GM12878 (cell line): ENCODE results near the gene EFHD1. TPM values are rescaled to one million over a fixed set of nuclear protein-coding genes. Genes with fewer than 3 reads are reported as not detected.

Experiments used
- ATAC-seq: fragments of 200-7000 bp; cut with Tn5 transposase; 3 replicates; pipeline ENCODE4 v1.9.1; 2020; ENCODE audit warnings: mild to moderate bottlenecking, moderate library complexity
- BruUV-seq: library from RNA; stranded (reverse); fragments of 400-500 nt; replicated peaks from 2 replicates; lab custom pipeline; 2021; lab: Mats Ljungman, UMichigan
- CTCF ChIA-PET: fragments of 300-600 bp; sonication (Branson Sonifier 250); formaldehyde crosslinking; extraction: SDS; loops from one replicate; lab custom pipeline; 2021; ENCODE audit warnings: inconsistent platforms; lab: Yijun Ruan, JAX
- POLR2A ChIA-PET: fragments of 350-600 bp; formaldehyde crosslinking; extraction: SDS; loops from one replicate; lab custom pipeline; 2021; ENCODE audit warnings: inconsistent platforms; lab: Charles Lee
- RAD21 ChIA-PET: fragments of 300-600 bp; sonication (Branson Sonifier 250); formaldehyde crosslinking; loops from one replicate; lab custom pipeline; 2023; ENCODE audit warnings: antibody characterized with exemption; ENCODE audit not compliant: unreplicated experiment; lab: Charles Lee
- SMC1A ChIA-PET: fragments of 300-600 bp; sonication (Branson Sonifier 250); formaldehyde crosslinking; loops from one replicate; lab custom pipeline; 2023; ENCODE audit not compliant: unreplicated experiment, uncharacterized antibody; lab: Charles Lee
- DNase-seq: peaks from one replicate; pipeline ENCODE4 v3.0.0-alpha.2; 2011; ENCODE audit warnings: low read depth, low spot score
- FAIRE-seq: peaks from 3 replicates; lab custom pipeline; 2011; peaks lifted over from hg19 to GRCh38; lab: Jason Lieb, UNC
- H2AFZ ChIP-seq: 2 replicates; pipeline ENCODE4 v1.6.0; 2011; ENCODE audit warnings: low read depth, low read length, control low read depth; ENCODE audit not compliant: control insufficient read depth
- H3K27ac ChIP-seq: 2 replicates; pipeline ENCODE4 v1.5.1; 2011; ENCODE audit warnings: control low read depth; ENCODE audit not compliant: control insufficient read depth, insufficient read depth
- H3K27me3 ChIP-seq, 2 experiments: replicated peaks in 1 of 2; 2 replicates each; pipeline versions ENCODE4 v1.6.0 to v1.6.1; 2011; ENCODE audit warnings: low read length in 1 of 2; ENCODE audit not compliant: control insufficient read depth in 2 of 2, insufficient read depth in 2 of 2
- H3K36me3 ChIP-seq, 2 experiments: 2 replicates each; pipeline ENCODE4 v1.5.1; 2011; ENCODE audit warnings: low read length in 1 of 2; ENCODE audit not compliant: control insufficient read depth in 2 of 2, insufficient read depth in 2 of 2
- H3K4me1 ChIP-seq: 2 replicates; pipeline ENCODE4 v1.6.1; 2011; ENCODE audit warnings: mild to moderate bottlenecking, low read length, moderate library complexity, mixed read lengths; ENCODE audit not compliant: control insufficient read depth, insufficient read depth
- H3K4me2 ChIP-seq: 2 replicates; pipeline ENCODE4 v1.6.0; 2011; ENCODE audit warnings: control low read depth; ENCODE audit not compliant: control insufficient read depth, insufficient read depth
- H3K4me3 ChIP-seq: fragments of 200-600 bp; sonication (generic); 2 replicates; pipeline ENCODE4 v1.5.1; 2016
- H3K79me2 ChIP-seq: 2 replicates; pipeline ENCODE4 v1.6.0; 2011; ENCODE audit warnings: low read length; ENCODE audit not compliant: control insufficient read depth, insufficient read depth
- H3K9ac ChIP-seq: 2 replicates; pipeline ENCODE4 v1.8.0; 2011; ENCODE audit warnings: low read length, control low read depth, mixed read lengths; ENCODE audit not compliant: control insufficient read depth, insufficient read depth
- H3K9me3 ChIP-seq: replicated peaks from 3 replicates; pipeline ENCODE4 v1.5.1; 2011; ENCODE audit warnings: mild to moderate bottlenecking, low read length; ENCODE audit not compliant: control insufficient read depth, insufficient read depth
- H4K20me1 ChIP-seq: 2 replicates; pipeline ENCODE4 v1.6.0; 2011; ENCODE audit not compliant: control insufficient read depth, insufficient read depth
- ATF7 ChIP-seq: fragments of 450-650 bp; IDR thresholded peaks from 2 replicates; pipeline ENCODE4 v1.6.1; 2016; ENCODE audit warnings: low read depth, mild to moderate bottlenecking
- DPF2 ChIP-seq: fragments of 450-650 bp; IDR thresholded peaks from 2 replicates; pipeline ENCODE4 v1.6.1; 2017; ENCODE audit warnings: mild to moderate bottlenecking
- FOXM1 ChIP-seq: IDR thresholded peaks from 2 replicates; pipeline ENCODE4 v1.6.1; 2012; ENCODE audit warnings: low read depth, mild to moderate bottlenecking, inconsistent platforms, low read length, moderate library complexity
- HCFC1 ChIP-seq: fragments of 150-350 bp; IDR thresholded peaks from 2 replicates; pipeline ENCODE4 v1.6.1; 2014; ENCODE audit warnings: low read length
- POLR2A ChIP-seq: IDR thresholded peaks from 2 replicates; pipeline ENCODE4 v1.6.1; 2011; ENCODE audit warnings: low read depth, mild to moderate bottlenecking, low read length
- PRDM15 ChIP-seq: fragments of 450-650 bp; formaldehyde crosslinking; IDR thresholded peaks from 2 replicates; pipeline ENCODE4 v1.4.0; 2020; ENCODE audit warnings: mild to moderate bottlenecking, moderate library complexity
- SUZ12 ChIP-seq: fragments of 200-600 bp; sonication (generic); IDR thresholded peaks from one replicate; pipeline ENCODE4 v1.6.1; 2018; ENCODE audit warnings: antibody characterized with exemption, mild to moderate bottlenecking; ENCODE audit not compliant: unreplicated experiment
- USF1 ChIP-seq: IDR thresholded peaks from 2 replicates; pipeline ENCODE4 v1.6.1; 2011; ENCODE audit warnings: borderline replicate concordance, low read depth, mild to moderate bottlenecking, moderate library complexity, mixed read lengths, low read length; ENCODE audit not compliant: insufficient read depth; ENCODE audit errors: extremely low read length
- WGBS: methylation state at CpG from one replicate; pipeline ENCODE4 v1.1.6; 2016; ENCODE audit warnings: low lambda C conversion rate; ENCODE audit not compliant: insufficient replicate concordance, insufficient coverage; ENCODE audit errors: missing lambda C conversion rate; 5-methylcytosine and 5-hydroxymethylcytosine counted together
- in situ Hi-C: fragments of 300-500 bp; cut with MboI; formaldehyde crosslinking; loops from 9 replicates; pipeline ENCODE4 v1.14.3; 2018; ENCODE audit warnings: mixed read lengths
- intact Hi-C: fragments of 100-400 bp; cut with micrococcal nuclease; formaldehyde crosslinking; loops from one replicate; pipeline ENCODE4 v1.14.2; 2022; ENCODE audit not compliant: unreplicated experiment
- polyA plus RNA-seq, 11 experiments: library from polyadenylated mRNA; depleted of rRNA in 4 of 11; unstranded in 6 of 11; stranded (reverse) in 5 of 11; fragments of >200 nt; fragmentation: Nextera tagmentation in 4 of 11; fragmentation: Illumina TruSeq in 1 of 11; extraction: Ambion mirVana in 4 of 11; extraction: Trizol in 1 of 11; gene quantifications; 1 replicate in 1 of 11; 2 replicates in 10 of 11; pipeline versions ENCODE4 v1.2.1 to v1.2.3, GENCODE V29; 2011 to 2016; ENCODE audit warnings: inconsistent platforms in 2 of 11, missing spikeins in 2 of 11, low read depth in 1 of 11
- total RNA-seq, 4 experiments: library from RNA; depleted of rRNA in 3 of 4; stranded (reverse); fragments of >200 nt in 3 of 4; fragmentation: Illumina TruSeq in 1 of 4; extraction: Trizol in 1 of 4; gene quantifications; 2 replicates each; pipeline versions ENCODE4 v1.2.1 to v1.2.3, GENCODE V29; 2013 to 2021

The EFHD1 gene
- total and polyA plus RNA-seq, 10 of the 15 experiments (the other 5 are each of a cell fraction or from before 2014, with no cell fraction given) = 0.07 TPM; not detected in 9

DNA sequence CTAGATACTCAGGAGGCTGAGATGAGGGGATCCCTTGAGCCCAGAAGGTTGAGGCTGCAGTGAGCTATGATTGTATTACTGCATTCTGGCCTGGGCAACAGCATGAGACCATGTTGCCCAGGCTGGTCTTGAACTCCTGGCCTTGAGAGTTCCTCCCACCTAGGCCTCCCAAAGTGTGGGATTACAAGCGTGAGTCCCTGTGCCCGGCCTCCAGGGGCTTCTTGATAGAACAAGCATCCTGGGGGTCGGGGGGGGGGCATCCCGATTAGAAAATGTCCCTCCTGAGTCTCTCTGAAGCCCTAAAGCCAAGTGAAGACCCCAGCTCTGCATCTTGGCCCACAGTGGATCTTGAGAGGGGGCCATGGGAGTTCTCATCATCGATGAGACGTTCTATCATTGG lies 22.3 kb upstream of the EFHD1 start:
- WGBS = 50% methylated on average over 5 of the region's 6 CpGs
- intact Hi-C loops (no loop called here), in situ Hi-C loops (no loop called here)
- Histone ChIP-seq H3K4me2 (no peak overlapping the region), H2AFZ (no peak overlapping the region), H3K4me3 (no peak overlapping the region), H3K9me3 (no peaks in the 10 kb centered on the region), H3K27ac (no peak overlapping the region), H3K27me3 (no peaks in the 10 kb centered on the region), H3K36me3 (no peaks in the 10 kb centered on the region), H3K9ac (no peak overlapping the region), H3K79me2 (no peaks in the 10 kb centered on the region), H3K4me1 (no peaks in the 10 kb centered on the region), H4K20me1 (no peaks in the 10 kb centered on the region)
- ChIA-PET POLR2A (interaction anchor here (0.6 kb wide), 1 partner anchor 13 kb away, joined by 4 read pairs; no protein-coding TSS in a partner anchor), CTCF (interaction anchor here (0.6 to 1.3 kb wide), 5 partner anchors 27 to 443 kb away, joined by 3 to 5 read pairs (median 3); no protein-coding TSS in a partner anchor), SMC1A (no interaction called here), RAD21 (no interaction called here)
- TF ChIP-seq POLR2A (no peak), PRDM15 (no peak), FOXM1 (no peak), DPF2 (no peak), ATF7 (no peak), USF1 (no peak), HCFC1 (no peak), SUZ12 (no peak)
- DNase-seq (no peak), ATAC-seq (no peak), FAIRE-seq (no peak)
- no TSS peak for BruUV-seq
